Activated B cell treated with CpG ODN at 0.5 μM for 24 hours (primary cell): ENCODE data around the gene ATE1. TPM values are rescaled to one million over a fixed set of nuclear protein-coding genes. Genes with fewer than 3 reads are reported as not detected.
A peak's percentile ranks its signal among the peaks of the same experiment; 100 is the strongest.
"Not testable (repeated sequence)": the region's sequence is repeated elsewhere in the genome, so short reads cannot be mapped to it uniquely, and the experiment has no call there.

ENCODE experiments used
- ATAC-seq: fragments of 200-7000 bp; cut with Tn5 transposase; one replicate; pipeline ENCODE4 v1.10.0; 2021; ENCODE audit warnings: low read depth, mild to moderate bottlenecking, moderate library complexity
- CTCF ChIA-PET: fragments of 350-600 bp; sonication (Branson Sonifier 250); formaldehyde crosslinking; loops from one replicate; lab custom pipeline; 2021; ENCODE audit warnings: antibody characterized with exemption; lab: Charles Lee
- POLR2A ChIA-PET: fragments of 350-600 bp; sonication (Branson Sonifier 250); formaldehyde crosslinking; loops from one replicate; lab custom pipeline; 2021; ENCODE audit warnings: antibody characterized with exemption; lab: Charles Lee
- DNase-seq: peaks from one replicate; pipeline ENCODE4 v3.0.0; 2022
- H3K27ac Mint-ChIP-seq: one replicate; pipeline ENCODE4 v1.8.0; 2020; ENCODE audit warnings: mixed read lengths
- H3K27me3 Mint-ChIP-seq: one replicate; pipeline ENCODE4 v1.8.0; 2021; ENCODE audit warnings: mixed read lengths
- H3K36me3 Mint-ChIP-seq: one replicate; pipeline ENCODE4 v1.8.0; 2021; ENCODE audit warnings: low read depth, mixed read lengths
- H3K4me1 Mint-ChIP-seq: one replicate; pipeline ENCODE4 v1.8.0; 2021; ENCODE audit warnings: mixed read lengths
- H3K4me3 Mint-ChIP-seq: one replicate; pipeline ENCODE4 v1.8.0; 2020; ENCODE audit warnings: mild to moderate bottlenecking, mixed read lengths
- H3K9me3 Mint-ChIP-seq: one replicate; pipeline ENCODE4 v1.8.0; 2020; ENCODE audit warnings: mixed read lengths
- intact Hi-C: fragments of 100-400 bp; cut with micrococcal nuclease; formaldehyde crosslinking; loops from one replicate; pipeline ENCODE4 v1.15.1; 2024
- total RNA-seq: library from RNA; stranded (reverse); gene quantifications from 2 replicates; pipeline ENCODE4 v1.2.3, GENCODE V29; 2022
- TF ChIP-seq, protein P1 (sequence below): fragments of 200-600 bp; IDR thresholded peaks from one replicate; pipeline ENCODE4 v1.8.0; 2022; ENCODE audit warnings: antibody characterized with exemption, mild to moderate bottlenecking

The ATE1 gene
- total RNA-seq, 1 donor from 2014 or later: 31.0 TPM

DNA sequence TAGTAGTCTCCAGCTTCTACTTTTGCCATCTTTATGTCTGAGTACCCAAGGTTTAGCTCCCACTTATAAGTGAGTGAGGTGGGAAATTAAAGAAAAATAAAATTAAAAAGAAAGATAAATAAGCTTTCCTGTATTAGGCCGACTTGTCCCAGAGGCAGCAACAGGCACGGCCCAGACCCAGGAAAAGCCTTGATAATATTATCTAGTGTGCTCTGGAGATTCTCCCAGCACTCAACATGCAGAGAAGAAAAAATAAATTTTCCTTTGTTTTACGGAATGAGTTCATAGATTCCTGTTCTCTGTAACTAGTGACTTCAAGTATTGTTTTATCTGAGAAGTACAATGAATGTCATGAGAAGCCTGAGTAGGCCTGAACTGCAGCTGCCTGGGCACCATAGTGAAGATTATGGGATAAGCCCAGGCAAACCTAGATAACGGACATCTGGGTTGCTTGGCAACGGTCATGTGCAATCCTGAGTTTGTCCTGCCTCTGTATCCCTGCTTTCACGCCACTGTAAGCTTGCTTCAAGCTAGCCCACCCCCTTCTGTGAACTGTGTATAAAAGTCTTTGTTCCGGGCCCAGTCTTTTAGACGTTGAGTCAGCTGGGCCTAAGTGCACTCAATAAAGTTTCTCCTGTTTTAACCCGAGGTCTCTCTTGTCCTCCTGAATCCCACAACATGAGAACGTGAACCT lies 6.4 kb downstream of the ATE1 start:
- DNase-seq (no peak), ATAC-seq (no peak)
- Mint-ChIP-seq H3K4me3 (no peak overlapping the region), H3K9me3 (peaks cover 4% of the 10 kb centered on the region), H3K27ac (no peak overlapping the region), H3K27me3 (no peaks in the 10 kb centered on the region), H3K36me3 (peaks cover 37% of the 10 kb centered on the region), H3K4me1 (peaks cover 17% of the 10 kb centered on the region)
- CTCF ChIA-PET: interaction anchor here (2.1 kb wide), 1 partner anchor 21 kb away, joined by 5 read pairs; no protein-coding TSS in a partner anchor
- TF ChIP-seq, protein P1, sequence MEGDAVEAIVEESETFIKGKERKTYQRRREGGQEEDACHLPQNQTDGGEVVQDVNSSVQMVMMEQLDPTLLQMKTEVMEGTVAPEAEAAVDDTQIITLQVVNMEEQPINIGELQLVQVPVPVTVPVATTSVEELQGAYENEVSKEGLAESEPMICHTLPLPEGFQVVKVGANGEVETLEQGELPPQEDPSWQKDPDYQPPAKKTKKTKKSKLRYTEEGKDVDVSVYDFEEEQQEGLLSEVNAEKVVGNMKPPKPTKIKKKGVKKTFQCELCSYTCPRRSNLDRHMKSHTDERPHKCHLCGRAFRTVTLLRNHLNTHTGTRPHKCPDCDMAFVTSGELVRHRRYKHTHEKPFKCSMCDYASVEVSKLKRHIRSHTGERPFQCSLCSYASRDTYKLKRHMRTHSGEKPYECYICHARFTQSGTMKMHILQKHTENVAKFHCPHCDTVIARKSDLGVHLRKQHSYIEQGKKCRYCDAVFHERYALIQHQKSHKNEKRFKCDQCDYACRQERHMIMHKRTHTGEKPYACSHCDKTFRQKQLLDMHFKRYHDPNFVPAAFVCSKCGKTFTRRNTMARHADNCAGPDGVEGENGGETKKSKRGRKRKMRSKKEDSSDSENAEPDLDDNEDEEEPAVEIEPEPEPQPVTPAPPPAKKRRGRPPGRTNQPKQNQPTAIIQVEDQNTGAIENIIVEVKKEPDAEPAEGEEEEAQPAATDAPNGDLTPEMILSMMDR: no peak
- intact Hi-C loops: no loop called here
- POLR2A ChIA-PET: no interaction called here

GRCh38 chr10:121919666-121920065 lies 8.2 kb downstream of the ATE1 start:
- Mint-ChIP-seq H3K27me3 (no peaks in the 10 kb centered on the region), H3K9me3 (peaks cover 4% of the 10 kb centered on the region), H3K27ac (peak overlapping the region; percentile 68), H3K36me3 (peaks cover 46% of the 10 kb centered on the region), H3K4me1 (peaks cover 10% of the 10 kb centered on the region), H3K4me3 (no peak overlapping the region)
- intact Hi-C loops: no loop called here
- ATAC-seq (peak; percentile 25), DNase-seq (no peak)
- CTCF ChIA-PET: no interaction called here
- POLR2A ChIA-PET: interaction anchor here (1.2 kb wide), 1 partner anchor 8 kb away, joined by 4 read pairs; the partner anchor contains the start of gene ATE1
- TF ChIP-seq, protein P1: no peak

DNA sequence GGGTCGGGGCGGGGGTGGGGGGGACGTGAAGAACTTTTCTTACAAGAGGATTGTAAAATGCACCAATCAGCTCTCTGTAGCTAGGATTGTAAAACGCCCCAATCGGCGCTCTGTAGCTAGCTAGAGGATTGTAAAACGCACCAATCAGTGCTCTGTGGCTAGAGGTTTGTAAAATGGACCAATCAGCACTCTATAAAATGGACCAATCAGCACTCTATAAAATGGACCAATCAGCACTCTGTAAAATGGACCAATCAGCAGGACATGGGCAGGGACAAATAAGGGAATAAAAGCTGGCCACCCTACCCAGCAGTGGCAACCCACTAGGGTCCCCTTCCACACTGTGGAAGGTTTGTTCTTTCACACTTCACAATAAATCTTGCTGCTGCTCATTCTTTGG lies 9.0 kb downstream of the ATE1 start:
- H3K27ac Mint-ChIP-seq, H3K4me3 Mint-ChIP-seq, intact Hi-C loops, H3K27me3 Mint-ChIP-seq, DNase-seq, H3K9me3 Mint-ChIP-seq, ATAC-seq, CTCF ChIA-PET: not testable (repeated sequence)
- POLR2A ChIA-PET: interaction anchor here (1.2 kb wide), 1 partner anchor 9 kb away, joined by 4 read pairs; the partner anchor contains the start of gene ATE1
- H3K36me3 Mint-ChIP-seq: peaks cover 51% of the 10 kb centered on the region
- peaks cover 10% of the 10 kb centered on the region for H3K4me1 Mint-ChIP-seq

DNA sequence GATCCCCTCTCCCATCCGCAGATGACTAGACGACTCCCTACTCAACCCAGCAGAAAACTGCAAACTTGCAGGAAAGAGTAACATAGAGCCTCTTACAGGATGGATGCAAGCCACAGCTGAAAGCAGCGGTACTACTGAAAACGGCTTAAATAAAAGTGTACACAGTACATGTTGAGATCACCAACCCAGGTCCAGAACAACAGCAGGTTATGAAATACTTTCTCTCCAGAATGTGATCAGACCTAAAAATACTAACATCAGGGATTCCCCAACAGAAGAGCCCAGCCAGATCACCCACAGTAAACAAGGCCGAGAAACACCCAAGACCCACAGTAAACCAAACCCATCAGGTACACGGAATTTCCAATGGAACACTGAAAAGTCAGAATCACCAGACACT lies 13.2 kb downstream of the ATE1 start:
- intact Hi-C loops: no loop called here
- H3K27ac Mint-ChIP-seq: no peak overlapping the region
- TF ChIP-seq, protein P1: no peak

DNA sequence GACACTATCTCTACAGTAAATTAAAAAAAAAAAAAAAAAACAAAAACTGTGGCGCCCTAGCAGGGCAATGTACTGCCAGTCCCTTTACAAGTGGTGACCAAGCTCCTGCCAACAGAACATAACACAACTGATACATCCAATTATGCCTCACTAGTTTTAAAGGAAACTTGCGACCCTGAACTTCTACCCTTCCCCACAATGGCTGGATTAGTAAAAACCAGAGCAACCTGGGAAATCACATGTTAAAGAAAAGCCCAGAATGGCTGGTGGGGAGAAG lies 16.5 kb downstream of the ATE1 start:
- ATAC-seq (no peak), DNase-seq (no peak)
- Mint-ChIP-seq H3K27ac (no peak overlapping the region), H3K36me3 (peaks cover 53% of the 10 kb centered on the region), H3K4me3 (no peak overlapping the region), H3K4me1 (no peaks in the 10 kb centered on the region), H3K27me3 (no peaks in the 10 kb centered on the region), H3K9me3 (no peaks in the 10 kb centered on the region)
- ChIA-PET POLR2A (no interaction called here), CTCF (interaction anchor here (0.9 kb wide), 1 partner anchor 303 kb away, joined by 3 read pairs; no protein-coding TSS in a partner anchor)
- intact Hi-C loops: no loop called here
- TF ChIP-seq, protein P1: no peak

More for the DNA sequence above, 13.2 kb downstream of the ATE1 start:
- peaks cover 54% of the 10 kb centered on the region for H3K36me3 Mint-ChIP-seq
- ChIA-PET POLR2A (no interaction called here), CTCF (no interaction called here)
- peaks cover 6% of the 10 kb centered on the region for H3K4me1 Mint-ChIP-seq
- ATAC-seq: no peak
- no peak for DNase-seq
- H3K4me3 Mint-ChIP-seq: no peak overlapping the region
- peaks cover 4% of the 10 kb centered on the region for H3K9me3 Mint-ChIP-seq
- no peaks in the 10 kb centered on the region for H3K27me3 Mint-ChIP-seq
